Left lung (tissue), 10 donors: Measurements from ENCODE around the gene RASSF5. TPM values are rescaled to one million over a fixed set of nuclear protein-coding genes. Genes with fewer than 3 reads are reported as not detected.

Experiments
- ATAC-seq: fragments of 200-7000 bp; cut with Tn5 transposase; one replicate; pipeline ENCODE4 v1.9.1; 2020; ENCODE audit warnings: moderate library complexity
- DNase-seq, 4 donors: peaks; one replicate each; pipeline ENCODE4 v3.0.0-alpha.2; 2013 to 2020
- H3K27ac ChIP-seq, 2 donors: fragments of 200-600 bp; sonication (generic) in 1 of 2; one replicate each; pipeline versions ENCODE4 v1.5.0 to v1.8.0; 2020 to 2021
- H3K27me3 ChIP-seq, 2 donors: fragments of 200-600 bp; sonication (generic) in 1 of 2; one replicate each; pipeline versions ENCODE4 v1.5.0 to v1.8.0; 2020 to 2021
- H3K36me3 ChIP-seq, 2 donors: fragments of 200-600 bp; sonication (generic) in 1 of 2; one replicate each; pipeline versions ENCODE4 v1.5.0 to v1.8.0; 2020 to 2021
- H3K4me1 ChIP-seq, 2 donors: fragments of 200-600 bp; one replicate each; pipeline ENCODE4 v1.8.0; 2021
- H3K4me3 ChIP-seq, 2 donors: fragments of 200-600 bp; sonication (generic) in 1 of 2; one replicate each; pipeline versions ENCODE4 v1.5.0 to v1.8.0; 2020 to 2021; ENCODE audit warnings: mild to moderate bottlenecking in 1 of 2
- H3K9me3 ChIP-seq, 2 donors: fragments of 200-600 bp; sonication (generic) in 1 of 2; one replicate each; pipeline versions ENCODE4 v1.5.0 to v1.8.0; 2020 to 2021
- intact Hi-C, 2 donors: fragments of 100-400 bp; cut with DNase I; formaldehyde crosslinking; loops; one replicate each; pipeline versions ENCODE4 v1.11.2 to v1.14.2; 2022
- polyA plus RNA-seq, 6 donors: library from polyadenylated mRNA; unstranded; fragments of 120-200 nt; gene quantifications; one replicate each; pipeline ENCODE4 v1.2.1, GENCODE V29; 2013; ENCODE audit not compliant: insufficient read length in 6 of 6
- total RNA-seq, 2 donors: library from RNA; stranded (reverse); fragmentation: NEBNext Ultra II Directional; extraction: Animal tissue kit (Norgen Biotek cat#: 25700); gene quantifications; one replicate each; pipeline ENCODE4 v1.2.1, GENCODE V29; 2021
- TF ChIP-seq, protein P1 (sequence below), 2 donors: fragments of 200-600 bp; sonication (generic) in 1 of 2; IDR thresholded peaks; one replicate each; pipeline versions ENCODE4 v1.5.0 to v1.8.0; 2021; ENCODE audit warnings: antibody characterized with exemption in 2 of 2
- donor health status: DM: no; HTN: yes; CAD: no.
- donor health status: DM: no; HTN: no; CAD: no.

The RASSF5 gene
- total and polyA plus RNA-seq, 8 donors, result 5.8 to 40.9 (median 11.6) TPM

DNA sequence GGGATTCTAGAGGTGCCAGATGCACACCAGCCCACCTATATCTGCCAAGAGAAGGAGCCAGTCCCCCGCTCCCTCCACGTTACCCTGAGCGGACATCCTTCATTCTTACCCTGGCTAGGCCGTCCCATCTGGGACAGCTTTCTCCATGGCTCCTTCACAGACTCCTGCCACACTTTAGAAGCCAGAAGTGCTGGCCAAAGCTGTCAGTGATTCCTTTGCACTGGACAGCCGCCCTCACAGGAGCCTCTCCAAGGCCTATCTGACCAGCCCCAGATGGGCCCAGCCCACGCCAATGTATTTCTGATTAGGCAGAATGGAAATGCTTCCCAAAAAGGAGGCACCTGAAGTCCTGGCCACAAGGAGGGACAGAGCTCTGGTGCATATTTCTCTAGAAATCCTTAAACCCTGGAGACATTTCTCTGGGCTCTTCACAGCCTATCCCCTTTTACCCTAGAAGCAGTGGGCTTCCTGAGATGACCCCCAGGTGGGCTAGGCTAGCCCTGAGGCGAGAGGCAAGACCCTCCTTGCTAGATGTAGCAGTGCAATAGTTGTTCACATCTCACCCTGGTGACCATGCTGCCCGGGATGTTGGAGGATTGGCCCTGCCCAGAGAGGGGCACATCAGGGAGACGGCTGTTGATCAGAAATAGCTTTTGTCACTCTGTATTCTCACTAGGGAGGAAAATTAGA lies 44.1 kb downstream of the RASSF5 start:
- Histone ChIP-seq H3K9me3 (no peaks in the 10 kb centered on the region), H3K4me3 (no peak overlapping the region), H3K27me3 (no peaks in the 10 kb centered on the region), H3K36me3 (no peaks in the 10 kb centered on the region), H3K4me1 (peaks cover 5 to 29% of the 10 kb centered on the region in 2 donors), H3K27ac (no peak overlapping the region)
- DNase-seq (no peak), ATAC-seq (no peak)
- TF ChIP-seq, protein P1, sequence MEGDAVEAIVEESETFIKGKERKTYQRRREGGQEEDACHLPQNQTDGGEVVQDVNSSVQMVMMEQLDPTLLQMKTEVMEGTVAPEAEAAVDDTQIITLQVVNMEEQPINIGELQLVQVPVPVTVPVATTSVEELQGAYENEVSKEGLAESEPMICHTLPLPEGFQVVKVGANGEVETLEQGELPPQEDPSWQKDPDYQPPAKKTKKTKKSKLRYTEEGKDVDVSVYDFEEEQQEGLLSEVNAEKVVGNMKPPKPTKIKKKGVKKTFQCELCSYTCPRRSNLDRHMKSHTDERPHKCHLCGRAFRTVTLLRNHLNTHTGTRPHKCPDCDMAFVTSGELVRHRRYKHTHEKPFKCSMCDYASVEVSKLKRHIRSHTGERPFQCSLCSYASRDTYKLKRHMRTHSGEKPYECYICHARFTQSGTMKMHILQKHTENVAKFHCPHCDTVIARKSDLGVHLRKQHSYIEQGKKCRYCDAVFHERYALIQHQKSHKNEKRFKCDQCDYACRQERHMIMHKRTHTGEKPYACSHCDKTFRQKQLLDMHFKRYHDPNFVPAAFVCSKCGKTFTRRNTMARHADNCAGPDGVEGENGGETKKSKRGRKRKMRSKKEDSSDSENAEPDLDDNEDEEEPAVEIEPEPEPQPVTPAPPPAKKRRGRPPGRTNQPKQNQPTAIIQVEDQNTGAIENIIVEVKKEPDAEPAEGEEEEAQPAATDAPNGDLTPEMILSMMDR (IDR thresholded peaks at IDR 0.05), result no peak
- intact Hi-C loops, result no loop called here

DNA sequence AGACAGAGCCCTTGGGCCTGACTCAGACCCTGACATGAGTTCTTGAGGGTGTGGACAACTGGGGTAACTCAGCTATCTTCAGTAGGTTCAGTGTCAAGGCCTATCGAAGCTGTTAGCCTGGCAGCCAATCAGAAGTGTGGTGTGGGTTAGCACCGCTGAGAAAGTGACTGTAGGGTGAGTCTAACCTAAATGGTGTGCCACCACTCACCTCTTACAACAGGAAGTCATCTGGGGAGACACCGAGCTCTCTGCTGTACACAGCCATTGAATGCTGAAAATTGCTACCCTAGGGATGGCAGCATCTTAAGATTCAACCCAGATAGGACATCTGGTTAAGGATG lies 44.6 kb downstream of the RASSF5 start:
- intact Hi-C loops, result no loop called here
- H3K27ac ChIP-seq, result no peak overlapping the region
- H3K4me3 ChIP-seq, result no peak overlapping the region
- H3K36me3 ChIP-seq, result no peaks in the 10 kb centered on the region
- peaks cover 7 to 35% of the 10 kb centered on the region in 2 donors for H3K4me1 ChIP-seq
- DNase-seq, result no peak
- no peaks in the 10 kb centered on the region for H3K27me3 ChIP-seq
- ATAC-seq, result peak; percentile 5
- no peaks in the 10 kb centered on the region for H3K9me3 ChIP-seq
- TF ChIP-seq, protein P1 (IDR thresholded peaks at IDR 0.05), result no peak

DNA sequence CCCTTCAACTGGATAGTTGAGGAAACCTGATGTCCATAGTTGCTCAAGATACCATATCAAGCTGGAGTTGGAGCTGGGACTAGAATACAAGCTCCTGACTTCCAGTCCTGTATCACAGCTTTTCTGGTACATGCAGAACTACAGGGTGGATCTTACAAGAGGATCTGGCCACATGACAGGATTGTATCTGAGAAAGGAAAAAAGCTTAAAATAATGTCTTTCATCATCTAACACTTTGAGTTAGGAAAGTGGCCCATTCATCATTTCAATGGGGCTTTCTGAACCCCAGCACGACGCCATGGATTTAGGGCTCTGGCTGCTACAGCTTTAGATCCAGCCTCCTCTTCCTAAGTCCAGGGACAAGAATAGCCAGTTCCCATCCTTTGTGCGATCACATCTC lies 46.9 kb downstream of the RASSF5 start:
- no peak for DNase-seq
- Histone ChIP-seq H3K4me3 (no peak overlapping the region), H3K36me3 (no peaks in the 10 kb centered on the region), H3K9me3 (no peaks in the 10 kb centered on the region), H3K27me3 (no peaks in the 10 kb centered on the region), H3K4me1 (peaks cover 15 to 56% of the 10 kb centered on the region in 2 donors), H3K27ac (no peak overlapping the region)
- TF ChIP-seq, protein P1 (IDR thresholded peaks at IDR 0.05), result no peak
- intact Hi-C loops, result no loop called here
- no peak for ATAC-seq

DNA sequence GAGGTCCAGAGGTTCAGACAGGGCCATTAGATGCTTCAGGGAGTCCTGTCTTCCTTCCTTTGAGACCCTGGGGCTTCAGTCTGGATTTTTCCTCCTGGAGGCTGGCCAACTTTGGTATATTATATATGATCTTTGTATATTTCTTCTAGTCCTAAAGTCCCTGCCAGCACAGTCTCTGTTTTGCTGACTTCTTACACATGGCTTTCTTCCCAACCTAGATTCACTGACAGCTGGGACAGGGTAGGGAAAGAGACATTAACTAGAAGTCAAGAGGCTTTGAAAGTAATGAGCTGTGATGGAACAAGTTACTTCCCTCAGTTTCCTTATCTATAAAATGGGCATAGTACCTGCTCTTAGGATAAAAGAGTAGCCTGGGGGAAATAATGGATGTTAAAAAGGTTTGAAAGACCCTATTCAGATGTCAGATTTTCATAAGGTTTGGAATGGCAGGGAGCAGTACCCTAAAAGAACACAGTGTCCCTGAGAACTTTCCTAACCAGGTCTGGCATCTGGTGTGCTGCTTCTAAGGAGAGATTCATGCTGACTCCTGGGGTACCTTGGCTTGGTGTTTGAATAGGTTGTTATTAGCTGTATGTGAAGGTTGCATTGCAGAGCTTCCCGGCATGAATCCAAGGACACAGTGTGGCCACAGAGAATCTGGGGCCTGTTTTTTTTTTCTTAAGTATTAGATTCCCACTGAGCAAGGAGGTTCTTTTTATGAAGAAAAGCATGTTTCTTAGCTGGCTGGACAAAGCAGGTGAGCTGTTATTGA lies 47.6 kb downstream of the RASSF5 start:
- Histone ChIP-seq H3K27ac (no peak overlapping the region), H3K4me1 (peaks cover 22 to 62% of the 10 kb centered on the region in 2 donors), H3K27me3 (no peaks in the 10 kb centered on the region), H3K9me3 (no peaks in the 10 kb centered on the region), H3K36me3 (no peaks in the 10 kb centered on the region), H3K4me3 (no peak overlapping the region)
- intact Hi-C loops, result no loop called here
- DNase-seq (peak in 1 of 4 donors; percentile 28), ATAC-seq (no peak)
- TF ChIP-seq, protein P1 (IDR thresholded peaks at IDR 0.05), result no peak

DNA sequence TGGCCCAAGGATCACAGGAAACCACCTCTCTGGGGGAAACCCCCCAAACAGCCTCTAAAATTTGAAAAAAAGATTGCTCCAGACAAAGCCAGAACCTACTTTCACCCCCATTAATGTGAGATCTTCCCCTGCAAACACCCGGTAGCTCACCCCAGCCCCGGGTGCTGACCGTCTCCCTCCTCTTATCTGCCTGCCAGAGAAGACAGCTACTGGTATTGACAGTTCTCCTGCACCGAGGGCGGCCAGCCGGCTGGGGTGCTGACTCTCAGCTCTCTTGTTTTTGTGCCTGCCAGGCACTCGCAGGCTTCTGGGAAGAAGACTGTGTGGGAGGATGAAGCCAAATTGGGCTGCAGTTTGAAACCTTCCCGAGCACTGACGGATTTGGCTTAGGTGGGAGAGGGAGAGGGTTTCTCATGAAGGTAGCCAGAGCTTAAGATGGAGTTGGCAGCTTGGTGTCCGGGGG lies 48.2 kb downstream of the RASSF5 start:
- TF ChIP-seq, protein P1 (IDR thresholded peaks at IDR 0.05), result no peak
- H3K9me3 ChIP-seq, result no peaks in the 10 kb centered on the region
- intact Hi-C loops, result no loop called here
- no peak overlapping the region for H3K27ac ChIP-seq
- H3K4me3 ChIP-seq, result no peak overlapping the region
- no peaks in the 10 kb centered on the region for H3K36me3 ChIP-seq
- peaks cover 25 to 68% of the 10 kb centered on the region in 2 donors for H3K4me1 ChIP-seq
- no peak for DNase-seq
- H3K27me3 ChIP-seq, result no peaks in the 10 kb centered on the region
- no peak for ATAC-seq
